Measurements from ENCODE around the gene CLIP2. TPM values are rescaled to one million over a fixed set of nuclear protein-coding genes. Genes with fewer than 3 reads are reported as not detected.

Gene CLIP2
- 26.2 and 33.1 TPM in 2 replicates for total RNA-seq

DNA sequence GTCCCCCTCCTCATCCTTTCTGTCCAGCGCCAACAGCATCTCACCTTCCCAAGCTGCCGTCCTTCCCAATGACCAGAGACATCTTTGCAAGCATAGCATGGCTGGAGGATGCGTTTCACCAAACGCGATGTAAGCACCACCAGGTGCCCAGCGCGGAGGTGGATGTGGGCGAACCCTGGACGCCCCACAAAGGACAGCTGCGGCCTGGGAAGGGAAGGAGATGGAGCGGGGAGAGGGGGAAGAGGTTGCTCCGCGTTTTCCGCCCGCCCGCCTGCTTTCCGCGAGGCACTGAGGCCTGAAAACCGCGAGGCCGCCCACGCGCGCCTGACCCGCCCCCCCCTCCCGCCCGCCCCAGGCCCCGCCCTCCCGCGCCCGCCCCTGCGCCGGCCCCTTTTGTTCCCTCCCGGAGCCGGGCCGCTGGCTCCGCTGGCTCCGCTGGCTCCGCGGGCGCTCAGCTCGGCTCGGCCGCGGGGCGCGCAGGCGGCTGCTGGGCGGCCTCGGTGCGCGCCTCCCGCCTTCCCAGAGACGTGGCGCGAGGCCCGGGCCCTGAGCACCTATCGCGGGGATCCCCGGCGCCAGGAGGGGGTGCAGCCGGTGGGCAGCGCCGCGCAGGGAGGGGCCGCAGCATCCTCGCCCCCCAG lies at the start of gene CLIP2:
Gene CLIP2, plus strand, starts transcription at position 390 of the 641 bp plus-strand sequence. CDS start 28,140 bp downstream, outside the sequence.

DNA sequence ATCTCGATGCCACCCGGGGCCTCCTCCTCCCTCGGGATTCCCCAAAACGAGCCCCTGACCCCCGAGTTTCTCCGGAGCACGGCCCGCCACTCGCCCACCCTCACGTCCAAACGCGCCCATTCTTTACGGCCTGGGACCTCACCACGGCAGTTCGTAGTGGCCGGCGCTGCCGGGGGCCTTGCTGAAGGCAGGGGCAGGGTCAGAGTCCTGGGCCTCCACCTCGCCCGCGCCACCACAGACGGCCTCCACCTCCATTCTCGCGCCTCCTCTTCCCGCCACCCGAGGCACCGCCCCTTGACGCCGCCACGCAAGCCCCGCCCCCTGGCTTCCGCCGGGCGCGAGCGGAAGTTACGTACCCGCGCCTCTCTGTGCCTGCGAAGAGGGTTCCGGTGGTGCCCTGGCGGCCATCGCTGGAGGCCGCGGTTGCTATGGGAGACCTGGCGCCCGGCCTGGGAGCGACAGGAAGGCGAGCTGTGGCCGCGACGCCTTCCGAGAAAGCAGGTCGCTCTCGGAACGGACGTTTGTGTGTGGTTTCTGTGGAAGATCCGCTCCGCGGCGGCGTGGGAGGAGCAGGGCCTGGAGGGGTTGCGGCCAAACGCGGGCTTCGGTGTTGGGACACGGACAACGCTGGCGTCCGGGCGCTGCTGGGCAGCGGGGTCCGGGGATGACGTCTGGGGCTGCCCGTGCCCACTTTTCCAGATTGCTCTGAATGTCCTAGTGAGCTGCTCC lies 34.9 kb upstream of the CLIP2 start, which contains the start of gene RFC2:
Gene RFC2, minus strand, starts transcription at position 271 of the 729 bp plus-strand sequence. Its CDS starts 16 bp downstream, at position 255.

DNA sequence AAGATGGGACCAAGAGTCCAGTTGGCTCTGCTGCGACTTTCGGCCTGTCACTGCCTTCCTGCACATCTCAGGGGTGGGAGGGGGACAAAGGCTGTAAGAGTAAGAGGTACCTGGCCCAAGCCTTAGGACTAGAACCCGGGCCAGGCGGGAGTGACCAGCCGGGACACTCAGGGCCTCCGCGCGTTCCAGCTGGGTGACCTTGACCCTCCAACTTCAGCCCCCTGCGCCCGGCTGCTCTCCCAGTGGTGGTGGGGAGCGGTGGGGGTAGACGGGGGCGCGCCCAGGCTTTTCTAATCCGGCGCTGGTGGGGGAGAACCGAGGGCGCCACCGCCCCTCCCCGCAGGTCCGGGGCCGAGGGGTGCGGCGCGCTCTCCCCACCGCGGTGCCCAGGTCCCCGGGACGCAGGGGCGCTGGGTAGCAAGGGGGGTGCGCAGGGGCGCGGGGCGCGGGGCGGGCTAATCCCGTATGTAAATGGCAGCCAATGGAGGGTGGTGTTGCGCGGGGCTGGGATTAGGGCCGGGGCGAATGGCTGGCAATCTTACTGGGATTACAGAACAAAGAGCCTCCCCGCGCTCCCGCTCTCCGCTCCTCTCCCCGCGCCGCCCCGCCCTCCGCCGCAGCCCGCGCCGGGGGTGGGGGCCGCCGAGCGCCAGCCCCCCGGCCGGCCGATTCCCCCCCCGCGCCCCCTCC lies 164.3 kb downstream of the CLIP2 start, which contains the start of gene GTF2IRD1:
Gene GTF2IRD1, plus strand, starts transcription at position 585 of the 690 bp plus-strand sequence. CDS start 54,175 bp downstream, outside the sequence.

Other genes with a start within 250 kb of the CLIP2 start
- gene LIMK1, start 205.6 kb upstream of the CLIP2 start, total RNA-seq: 22.7 and 25.6 TPM in 2 replicates
- 398 and 405 TPM in 2 replicates for gene EIF4H, start 115.1 kb upstream of the CLIP2 start, total RNA-seq
- gene LAT2, start 79.4 kb upstream of the CLIP2 start, total RNA-seq: 0.27 and 0.47 TPM in 2 replicates
- 16.2 and 31.4 TPM in 2 replicates for gene RFC2, start 35.0 kb upstream of the CLIP2 start, total RNA-seq
- 5.6 and 6.8 TPM in 2 replicates for gene GTF2IRD1, start 164.5 kb downstream of the CLIP2 start, total RNA-seq

Data from endothelial cell of coronary artery (primary cell).